Endothelial cell of umbilical vein (primary cell): Measurements from ENCODE around the gene TTLL11. TPM values are rescaled to one million over a fixed set of nuclear protein-coding genes. Genes with fewer than 3 reads are reported as not detected.

ENCODE experiments used
- BruUV-seq: library from RNA; stranded (reverse); fragments of 400-500 nt; replicated peaks from 2 replicates; lab custom pipeline; 2021; lab: Mats Ljungman, UMichigan
- CTCF ChIA-PET: fragments of 300-600, 350-600 bp; sonication (Branson Sonifier 250); formaldehyde crosslinking; loops from one replicate; lab custom pipeline; 2021; ENCODE audit warnings: antibody characterized with exemption, inconsistent platforms; lab: Charles Lee
- POLR2A ChIA-PET: fragments of 300-600, 350-600 bp; sonication (Branson Sonifier 250); formaldehyde crosslinking; loops from one replicate; lab custom pipeline; 2021; ENCODE audit warnings: antibody characterized with exemption, inconsistent platforms; lab: Charles Lee
- DNase-seq: peaks from one replicate; pipeline ENCODE4 v3.0.0-alpha.2; 2011; ENCODE audit warnings: low read depth, low spot score
- FAIRE-seq: peaks from 2 replicates; lab custom pipeline; 2011; peaks lifted over from hg19 to GRCh38; lab: Jason Lieb, UNC
- H2AFZ ChIP-seq: 2 replicates; pipeline ENCODE4 v1.6.0; 2012; ENCODE audit warnings: low read depth, low read length, control low read depth, inconsistent platforms
- H3K27ac ChIP-seq: 2 replicates; pipeline ENCODE4 v1.5.1; 2011; ENCODE audit warnings: low read depth, mild to moderate bottlenecking, control low read depth, low read length, moderate library complexity; ENCODE audit not compliant: insufficient read depth
- H3K27me3 ChIP-seq, 2 experiments: 2 replicates each; pipeline versions ENCODE4 v1.6.0 to v1.6.1; 2011; ENCODE audit warnings: low read length in 2 of 2, mixed read lengths in 1 of 2; ENCODE audit not compliant: control insufficient read depth in 2 of 2, insufficient read depth in 2 of 2
- H3K36me3 ChIP-seq, 2 experiments: 2 replicates in 1 of 2; 3 replicates in 1 of 2; pipeline ENCODE4 v1.5.1; 2011; ENCODE audit warnings: low read length in 2 of 2, mild to moderate bottlenecking in 1 of 2, moderate library complexity in 1 of 2; ENCODE audit not compliant: control insufficient read depth in 2 of 2, insufficient read depth in 2 of 2; ENCODE audit errors: extremely low read depth in 1 of 2
- H3K4me1 ChIP-seq: 3 replicates; pipeline ENCODE4 v1.5.1; 2011; ENCODE audit warnings: mild to moderate bottlenecking, low read length; ENCODE audit not compliant: control insufficient read depth, insufficient read depth; ENCODE audit errors: extremely low read depth
- H3K4me2 ChIP-seq: 2 replicates; pipeline ENCODE4 v1.6.1; 2011; ENCODE audit warnings: low read length, control low read depth, mixed read lengths; ENCODE audit not compliant: insufficient read depth
- H3K4me3 ChIP-seq, 3 experiments: fragments of 200-600 bp in 1 of 3; sonication (generic), shearing (Covaris generic) in 1 of 3; replicated peaks in 1 of 3; 2 replicates each; pipeline ENCODE4 v1.5.1; 2011 to 2016; ENCODE audit warnings: control low read depth in 3 of 3, low read length in 3 of 3, mild to moderate bottlenecking in 2 of 3, inconsistent platforms in 1 of 3, low read depth in 1 of 3, moderate library complexity in 1 of 3; ENCODE audit not compliant: insufficient read depth in 1 of 3
- H3K79me2 ChIP-seq: 2 replicates; pipeline ENCODE4 v1.6.0; 2012; ENCODE audit warnings: low read length, inconsistent platforms; ENCODE audit not compliant: control insufficient read depth, insufficient read depth
- H3K9ac ChIP-seq: replicated peaks from 2 replicates; pipeline ENCODE3; 2011; ENCODE audit warnings: low read length, control low read depth; ENCODE audit not compliant: insufficient read depth; ENCODE audit errors: extremely low read depth
- H3K9me1 ChIP-seq: replicated peaks from 3 replicates; pipeline ENCODE4 v1.6.0; 2011; ENCODE audit warnings: mild to moderate bottlenecking, low read length; ENCODE audit not compliant: control insufficient read depth, insufficient read depth; ENCODE audit errors: extremely low read depth
- H3K9me3 ChIP-seq: replicated peaks from 2 replicates; pipeline ENCODE4 v1.5.1; 2012; ENCODE audit warnings: low read length, inconsistent platforms; ENCODE audit not compliant: control insufficient read depth, insufficient read depth
- H4K20me1 ChIP-seq: replicated peaks from 2 replicates; pipeline ENCODE3; 2011; ENCODE audit warnings: mild to moderate bottlenecking, low read length; ENCODE audit not compliant: control insufficient read depth, insufficient read depth; ENCODE audit errors: extremely low read depth
- EZH2 ChIP-seq: IDR thresholded peaks from 2 replicates; pipeline ENCODE4 v1.6.1; 2012; ENCODE audit warnings: borderline replicate concordance, low read depth, mild to moderate bottlenecking, moderate library complexity, low read length, inconsistent platforms; ENCODE audit not compliant: severe bottlenecking
- FOS ChIP-seq: IDR thresholded peaks from 2 replicates; pipeline ENCODE4 v1.6.1; 2011; ENCODE audit warnings: mild to moderate bottlenecking, low read length, moderate library complexity, borderline replicate concordance; ENCODE audit not compliant: insufficient read depth
- GATA2 ChIP-seq: IDR thresholded peaks from 2 replicates; pipeline ENCODE4 v1.7.0; 2011; ENCODE audit warnings: low read depth, mild to moderate bottlenecking, moderate library complexity, mixed read lengths, low read length; ENCODE audit not compliant: insufficient read length, insufficient read depth
- JUN ChIP-seq: IDR thresholded peaks from 2 replicates; pipeline ENCODE4 v1.6.1; 2011; ENCODE audit warnings: borderline replicate concordance, low read depth; ENCODE audit not compliant: insufficient read length, insufficient read depth
- MYC ChIP-seq: IDR thresholded peaks from one replicate; pipeline ENCODE4 v1.6.1; 2011; ENCODE audit warnings: mild to moderate bottlenecking, low read depth, low read length
- POLR2A ChIP-seq: IDR thresholded peaks from 2 replicates; pipeline ENCODE4 v1.6.1; 2012; ENCODE audit warnings: low read depth, mild to moderate bottlenecking, control low read depth, low read length
- POLR2AphosphoS5 ChIP-seq: IDR thresholded peaks from 2 replicates; pipeline ENCODE4 v1.6.1; 2012; ENCODE audit warnings: low read depth, mild to moderate bottlenecking, control low read depth, low read length, moderate library complexity; ENCODE audit not compliant: insufficient read depth
- dilution Hi-C: fragments of 300-500 bp; cut with MboI; formaldehyde crosslinking; loops from one replicate; pipeline ENCODE4 v1.15.0; 2019; ENCODE audit warnings: low sequenced_read_pairs; ENCODE audit not compliant: extremely low pct_ligation_motif_present
- intact Hi-C: fragments of 100-400 bp; cut with micrococcal nuclease; formaldehyde crosslinking; loops from one replicate; pipeline ENCODE4 v1.10.0; 2022
- polyA plus RNA-seq, 4 experiments: library from polyadenylated mRNA; depleted of rRNA in 3 of 4; stranded (reverse) in 3 of 4; unstranded in 1 of 4; fragments of >200 nt; gene quantifications; 2 replicates each; pipeline versions ENCODE4 v1.2.1 to v1.2.3, GENCODE V29; 2011 to 2012; ENCODE audit warnings: missing spikeins in 1 of 4
- total RNA-seq: library from RNA; stranded (reverse); gene quantifications from 2 replicates; pipeline ENCODE4 v1.2.3, GENCODE V29; 2021
- TF ChIP-seq, protein P1 (sequence below), 2 donors: IDR thresholded peaks; 1 replicate in 1 of 2; 2 replicates in 1 of 2; pipeline ENCODE4 v1.5.1; 2011; ENCODE audit warnings: low read length in 2 of 2, mild to moderate bottlenecking in 2 of 2, moderate library complexity in 2 of 2, control low read depth in 1 of 2, inconsistent platforms in 1 of 2, low read depth in 1 of 2; ENCODE audit not compliant: insufficient read depth in 1 of 2; ENCODE audit errors: extremely low read depth in 1 of 2
- TF ChIP-seq, protein P2 (sequence below): IDR thresholded peaks from 2 replicates; pipeline ENCODE4 v1.6.1; 2011; ENCODE audit not compliant: insufficient read depth, insufficient read length

The TTLL11 gene
- total and polyA plus RNA-seq, 2 donors (not counting 3 experiments of a cell fraction or from before 2014, with no cell fraction given), result 4.9 to 5.1 TPM

DNA sequence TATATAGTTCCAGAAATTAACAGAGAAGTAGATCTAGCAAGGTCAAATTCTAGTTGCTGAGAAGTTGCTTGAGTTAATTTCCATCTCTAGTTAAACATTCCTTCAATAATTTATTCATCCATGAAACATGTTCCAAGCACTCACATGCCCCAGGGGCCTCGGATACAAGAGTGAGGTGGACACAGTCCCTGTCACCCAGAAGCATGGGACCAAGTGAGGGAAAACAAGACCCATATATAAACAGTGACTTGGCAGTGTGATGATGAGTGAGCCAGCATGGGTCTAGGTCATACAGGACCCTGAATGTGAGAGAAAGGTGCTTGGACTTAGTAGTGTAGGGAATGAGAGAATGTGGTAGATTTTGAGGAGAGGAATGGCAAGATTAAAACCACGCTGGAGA is 216.9 kb downstream of the TTLL11 start:
- Histone ChIP-seq H3K4me1 (no peaks in the 10 kb centered on the region), H3K27me3 (no peaks in the 10 kb centered on the region), H3K9ac (no peak overlapping the region), H3K36me3 (no peaks in the 10 kb centered on the region), H4K20me1 (no peaks in the 10 kb centered on the region), H2AFZ (no peak overlapping the region), H3K79me2 (no peaks in the 10 kb centered on the region), H3K9me3 (no peaks in the 10 kb centered on the region), H3K27ac (no peak overlapping the region), H3K4me3 (no peak overlapping the region), H3K9me1 (no peaks in the 10 kb centered on the region), H3K4me2 (no peak overlapping the region)
- ChIA-PET CTCF (no interaction called here), POLR2A (no interaction called here)
- DNase-seq, result no peak
- TF ChIP-seq POLR2AphosphoS5, result no peak
- no peak for TF ChIP-seq EZH2
- no peak for FAIRE-seq
- intact Hi-C loops, result no loop called here
- no TSS peak for BruUV-seq
- dilution Hi-C loops, result no loop called here

DNA sequence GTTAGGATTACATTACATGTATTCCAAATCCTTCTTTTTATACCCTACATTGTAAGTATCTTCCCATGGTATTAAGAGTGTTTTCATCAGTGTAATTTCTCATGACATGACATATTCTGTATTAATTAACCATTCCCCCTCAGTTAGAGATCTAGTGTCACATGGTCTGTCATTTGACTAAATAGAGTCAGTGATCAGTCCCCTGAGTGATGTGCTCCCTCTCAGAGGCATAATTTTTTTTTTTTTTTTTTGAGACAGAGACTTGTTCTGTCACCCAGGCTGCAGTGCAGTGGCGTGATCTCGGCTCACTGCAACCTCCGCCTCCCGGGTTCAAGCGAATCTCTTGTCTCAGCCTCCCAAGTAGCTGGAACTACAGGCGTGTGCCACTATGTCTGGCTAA is 218.6 kb downstream of the TTLL11 start:
- no peaks in the 10 kb centered on the region for H3K79me2 ChIP-seq
- H2AFZ ChIP-seq, result no peak overlapping the region
- POLR2A ChIA-PET, result no interaction called here
- H3K4me1 ChIP-seq, result no peaks in the 10 kb centered on the region
- no peak overlapping the region for H3K9ac ChIP-seq
- CTCF ChIA-PET, result interaction anchor here (1.5 kb wide), 1 partner anchor 9 kb away, joined by 3 read pairs; no protein-coding TSS in a partner anchor
- H3K9me3 ChIP-seq, result no peaks in the 10 kb centered on the region
- no peaks in the 10 kb centered on the region for H3K36me3 ChIP-seq
- no peaks in the 10 kb centered on the region for H3K27me3 ChIP-seq
- no peak overlapping the region for H3K4me2 ChIP-seq
- no peaks in the 10 kb centered on the region for H4K20me1 ChIP-seq
- intact Hi-C loops (no loop called here), dilution Hi-C loops (no loop called here)
- H3K4me3 ChIP-seq, result no peak overlapping the region
- FAIRE-seq, result no peak
- BruUV-seq, result no TSS peak
- no peak overlapping the region for H3K27ac ChIP-seq
- H3K9me1 ChIP-seq, result no peaks in the 10 kb centered on the region
- TF ChIP-seq, protein P1, sequence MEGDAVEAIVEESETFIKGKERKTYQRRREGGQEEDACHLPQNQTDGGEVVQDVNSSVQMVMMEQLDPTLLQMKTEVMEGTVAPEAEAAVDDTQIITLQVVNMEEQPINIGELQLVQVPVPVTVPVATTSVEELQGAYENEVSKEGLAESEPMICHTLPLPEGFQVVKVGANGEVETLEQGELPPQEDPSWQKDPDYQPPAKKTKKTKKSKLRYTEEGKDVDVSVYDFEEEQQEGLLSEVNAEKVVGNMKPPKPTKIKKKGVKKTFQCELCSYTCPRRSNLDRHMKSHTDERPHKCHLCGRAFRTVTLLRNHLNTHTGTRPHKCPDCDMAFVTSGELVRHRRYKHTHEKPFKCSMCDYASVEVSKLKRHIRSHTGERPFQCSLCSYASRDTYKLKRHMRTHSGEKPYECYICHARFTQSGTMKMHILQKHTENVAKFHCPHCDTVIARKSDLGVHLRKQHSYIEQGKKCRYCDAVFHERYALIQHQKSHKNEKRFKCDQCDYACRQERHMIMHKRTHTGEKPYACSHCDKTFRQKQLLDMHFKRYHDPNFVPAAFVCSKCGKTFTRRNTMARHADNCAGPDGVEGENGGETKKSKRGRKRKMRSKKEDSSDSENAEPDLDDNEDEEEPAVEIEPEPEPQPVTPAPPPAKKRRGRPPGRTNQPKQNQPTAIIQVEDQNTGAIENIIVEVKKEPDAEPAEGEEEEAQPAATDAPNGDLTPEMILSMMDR (IDR thresholded peaks at IDR 0.05; ENCODE audit: extremely low read depth in 1 of 2, insufficient read depth in 1 of 2, low read depth in 1 of 2, low read length in 2 of 2), result no peak
- TF ChIP-seq EZH2 (no peak), POLR2AphosphoS5 (no peak), GATA2 (no peak), MYC (no peak), JUN (no peak), FOS (no peak), POLR2A (no peak)
- TF ChIP-seq, protein P2, sequence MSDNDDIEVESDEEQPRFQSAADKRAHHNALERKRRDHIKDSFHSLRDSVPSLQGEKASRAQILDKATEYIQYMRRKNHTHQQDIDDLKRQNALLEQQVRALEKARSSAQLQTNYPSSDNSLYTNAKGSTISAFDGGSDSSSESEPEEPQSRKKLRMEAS, result no peak
- no peak for DNase-seq
